ENCODE measurements around the gene KRTAP7-1.

DNA sequence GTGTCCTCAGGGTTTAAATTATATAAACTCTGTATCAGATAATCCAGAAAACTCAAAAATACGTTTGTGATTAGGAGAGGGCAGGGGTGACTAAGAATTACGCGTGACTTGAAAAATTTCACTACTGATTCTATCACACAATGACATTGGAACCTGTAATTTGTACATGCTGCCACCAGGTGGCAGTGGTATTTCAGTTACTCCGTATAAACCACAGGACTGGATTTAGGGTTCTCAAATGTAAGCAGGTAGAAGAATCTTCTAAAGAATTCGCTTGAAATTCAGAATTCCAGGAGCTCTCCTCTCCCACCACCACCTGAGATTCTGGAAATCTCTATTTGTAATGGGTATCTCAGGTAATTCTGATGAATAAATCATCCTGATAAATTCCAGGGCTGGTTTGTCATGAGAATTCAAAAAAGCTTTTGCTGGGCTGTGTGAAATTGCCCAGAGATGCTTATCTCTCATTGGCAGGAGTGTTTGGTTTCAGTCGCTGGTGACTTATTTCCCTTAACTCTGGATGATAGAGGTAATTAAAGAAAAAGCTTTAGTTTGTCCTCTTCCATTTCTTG lies 1.7 kb upstream of the KRTAP7-1 start:
- no peak for TF ChIP-seq POLR2AphosphoS5 (IDR thresholded peaks at IDR 0.05; ENCODE audit: low read depth, low read length)
- no peak for TF ChIP-seq POLR2A (IDR thresholded peaks at IDR 0.05; ENCODE audit: low read depth, low read length)
- no peak for TF ChIP-seq TAF1 (IDR thresholded peaks at IDR 0.05; ENCODE audit: borderline replicate concordance, low read depth, low read length)
